Common myeloid progenitor, CD34-positive (primary cell): ENCODE results near the gene PSG7.
"Not testable (repeated sequence)": the region's sequence is repeated elsewhere in the genome, so short reads cannot be mapped to it uniquely, and the experiment has no call there.

Experiments used
- CTCF ChIA-PET: fragments of 350-600 bp; sonication (Branson Sonifier 250); formaldehyde crosslinking; loops from one replicate; lab custom pipeline; 2021; ENCODE audit warnings: antibody characterized with exemption; lab: Charles Lee
- POLR2A ChIA-PET: fragments of 350-600 bp; sonication (Branson Sonifier 250); formaldehyde crosslinking; loops from one replicate; lab custom pipeline; 2021; ENCODE audit warnings: antibody characterized with exemption; lab: Charles Lee
- DNase-seq, 3 donors: peaks; one replicate each; pipeline versions ENCODE4 v3.0.0 to v3.0.0-alpha.2; 2013
- H3K27ac ChIP-seq, 2 experiments: 1 replicate in 1 of 2; 2 replicates in 1 of 2; pipeline ENCODE4 v1.7.0; 2013; ENCODE audit warnings: inconsistent platforms in 2 of 2, low read length in 2 of 2, mild to moderate bottlenecking in 2 of 2, low read depth in 1 of 2, moderate library complexity in 1 of 2; ENCODE audit not compliant: severe bottlenecking in 2 of 2, insufficient read depth in 1 of 2, poor library complexity in 1 of 2
- H3K27me3 ChIP-seq, 5 experiments: replicated peaks in 2 of 5; 1 replicate in 3 of 5; 2 replicates in 2 of 5; pipeline versions ENCODE4 v1.6.1 to v1.7.0; 2013; ENCODE audit warnings: low read length in 4 of 5, mild to moderate bottlenecking in 2 of 5, moderate library complexity in 2 of 5, inconsistent platforms in 1 of 5; ENCODE audit not compliant: insufficient read depth in 5 of 5, control insufficient read depth in 4 of 5
- H3K36me3 ChIP-seq, 4 experiments: 1 replicate in 2 of 4; 2 replicates in 2 of 4; pipeline versions ENCODE4 v1.6.1 to v1.7.0; 2013; ENCODE audit warnings: low read length in 3 of 4, control low read depth in 1 of 4, mild to moderate bottlenecking in 1 of 4; ENCODE audit not compliant: control insufficient read depth in 4 of 4, insufficient read depth in 4 of 4
- H3K4me1 ChIP-seq, 4 experiments: 1 replicate in 3 of 4; 2 replicates in 1 of 4; pipeline versions ENCODE4 v1.6.1 to v1.7.1; 2013; ENCODE audit warnings: low read length in 3 of 4, mild to moderate bottlenecking in 3 of 4, control low read depth in 1 of 4, inconsistent platforms in 1 of 4, moderate library complexity in 1 of 4; ENCODE audit not compliant: control insufficient read depth in 4 of 4, insufficient read depth in 4 of 4; ENCODE audit errors: control extremely low read depth in 1 of 4
- H3K4me3 ChIP-seq, 7 experiments: 1 replicate in 4 of 7; 2 replicates in 3 of 7; pipeline versions ENCODE4 v1.5.1 to v1.7.0; 2013; ENCODE audit warnings: mild to moderate bottlenecking in 7 of 7, low read length in 6 of 7, moderate library complexity in 6 of 7, inconsistent platforms in 2 of 7, low read depth in 2 of 7, control low read depth in 1 of 7; ENCODE audit not compliant: insufficient read depth in 4 of 7, control insufficient read depth in 1 of 7; ENCODE audit errors: extremely low read depth in 1 of 7
- H3K9me3 ChIP-seq, 5 experiments: 1 replicate in 4 of 5; 2 replicates in 1 of 5; pipeline versions ENCODE4 v1.6.1 to v1.7.1; 2013; ENCODE audit warnings: low read length in 4 of 5, mild to moderate bottlenecking in 2 of 5, inconsistent platforms in 1 of 5, low read depth in 1 of 5, moderate library complexity in 1 of 5; ENCODE audit not compliant: control insufficient read depth in 4 of 5, insufficient read depth in 2 of 5; ENCODE audit errors: control extremely low read depth in 1 of 5
- WGBS: methylation state at CpG from one replicate; pipeline ENCODE4 v1.1.5; 2013; ENCODE audit not compliant: insufficient coverage; 5-methylcytosine and 5-hydroxymethylcytosine counted together

PSG7 gene

GRCh38 chr19:42874136-42874535 lies 62.9 kb downstream of the PSG7 start:
- 100% methylated on average over 2 of the region's 3 CpGs for WGBS
- H3K9me3 ChIP-seq, H3K4me3 ChIP-seq, H3K27ac ChIP-seq, H3K4me1 ChIP-seq, DNase-seq, POLR2A ChIA-PET, H3K36me3 ChIP-seq, H3K27me3 ChIP-seq, CTCF ChIA-PET: not testable (repeated sequence)
